Measurements from ENCODE around the gene TDRKH.

Gene TDRKH

GRCh38 chr1:151830055-151830454 lies 39.8 kb upstream of the TDRKH start:
- no peak for DNase-seq (ENCODE audit: low read depth in 2 of 2)
- no peak overlapping the region for H3K4me3 ChIP-seq (replicated peaks in 1 of 2; ENCODE audit: low read depth in 2 of 2, low read length in 2 of 2)
- no peak for TF ChIP-seq CTCF (IDR thresholded peaks at IDR 0.05; ENCODE audit: low read depth, low read length)

GRCh38 chr1:151829352-151830046 lies 39.2 kb upstream of the TDRKH start:
- TF ChIP-seq CTCF (IDR thresholded peaks at IDR 0.05; ENCODE audit: low read depth, low read length) = no peak

GRCh38 chr1:151828921-151829320 lies 38.6 kb upstream of the TDRKH start:
- no peak overlapping the region for H3K4me3 ChIP-seq (replicated peaks in 1 of 2; ENCODE audit: low read depth in 2 of 2, low read length in 2 of 2)
- no peak for TF ChIP-seq CTCF (IDR thresholded peaks at IDR 0.05; ENCODE audit: low read depth, low read length)
- DNase-seq (ENCODE audit: low read depth in 2 of 2) = peak in 1 of 2 donors; percentile 75

More at GRCh38 chr1:151829352-151830046, 39.2 kb upstream of the TDRKH start:
- H3K4me3 ChIP-seq (replicated peaks in 1 of 2; ENCODE audit: low read depth in 2 of 2, low read length in 2 of 2) = no peak overlapping the region
- DNase-seq (ENCODE audit: low read depth in 2 of 2) = no peak

GRCh38 chr1:151827853-151828252 lies 37.6 kb upstream of the TDRKH start:
- no peak for TF ChIP-seq CTCF (IDR thresholded peaks at IDR 0.05; ENCODE audit: low read depth, low read length)
- no peak overlapping the region for H3K4me3 ChIP-seq (replicated peaks in 1 of 2; ENCODE audit: low read depth in 2 of 2, low read length in 2 of 2)
- no peak for DNase-seq (ENCODE audit: low read depth in 2 of 2)

- no peak overlapping the region for H3K4me3 ChIP-seq (replicated peaks in 1 of 2; ENCODE audit: low read depth in 2 of 2, low read length in 2 of 2)
- no peak for TF ChIP-seq CTCF (IDR thresholded peaks at IDR 0.05; ENCODE audit: low read depth, low read length)
- DNase-seq (ENCODE audit: low read depth in 2 of 2) = no peak
Measured at GRCh38 chr1:151825751-151826660, 35.7 kb upstream of the TDRKH start.

GRCh38 chr1:151825204-151825603 lies 34.9 kb upstream of the TDRKH start:
- no peak for DNase-seq (ENCODE audit: low read depth in 2 of 2)
- no peak overlapping the region for H3K4me3 ChIP-seq (replicated peaks in 1 of 2; ENCODE audit: low read depth in 2 of 2, low read length in 2 of 2)
- no peak for TF ChIP-seq CTCF (IDR thresholded peaks at IDR 0.05; ENCODE audit: low read depth, low read length)

All from cardiac fibroblast (primary cell).